CD14-positive monocyte (primary cell): ENCODE results near the gene SLC26A11. TPM values are rescaled to one million over a fixed set of nuclear protein-coding genes. Genes with fewer than 3 reads are reported as not detected.

Source experiments
- DNase-seq, 3 donors: peaks; one replicate each; pipeline ENCODE4 v3.0.0-alpha.2; 2011 to 2022
- H2AFZ ChIP-seq: 2 replicates; pipeline ENCODE4 v1.6.0; 2012; ENCODE audit warnings: mild to moderate bottlenecking, low read depth, low read length, inconsistent platforms; ENCODE audit not compliant: insufficient read depth, poor library complexity, severe bottlenecking
- H3K27ac ChIP-seq, 2 donors: 1 replicate in 1 of 2; 2 replicates in 1 of 2; pipeline ENCODE4 v1.5.1; 2012 to 2013; ENCODE audit warnings: low read length in 2 of 2, control low read depth in 1 of 2, inconsistent platforms in 1 of 2, low read depth in 1 of 2, mild to moderate bottlenecking in 1 of 2
- H3K27me3 ChIP-seq, 2 donors: one replicate each; pipeline versions ENCODE4 v1.6.0 to v1.6.1; 2011 to 2013; ENCODE audit warnings: low read length in 2 of 2; ENCODE audit not compliant: control insufficient read depth in 2 of 2, insufficient read depth in 2 of 2
- H3K36me3 ChIP-seq, 2 donors: replicated peaks in 1 of 2; 1 replicate in 1 of 2; 2 replicates in 1 of 2; pipeline versions ENCODE4 v1.5.1 to v1.6.1; 2012 to 2013; ENCODE audit warnings: low read length in 2 of 2, control low read depth in 1 of 2, inconsistent platforms in 1 of 2, mild to moderate bottlenecking in 1 of 2; ENCODE audit not compliant: insufficient read depth in 2 of 2, control insufficient read depth in 1 of 2
- H3K4me1 ChIP-seq, 2 donors: 1 replicate in 1 of 2; 2 replicates in 1 of 2; pipeline versions ENCODE4 v1.5.1 to v1.6.1; 2012 to 2013; ENCODE audit warnings: low read length in 2 of 2, control low read depth in 1 of 2, inconsistent platforms in 1 of 2, mild to moderate bottlenecking in 1 of 2, moderate library complexity in 1 of 2; ENCODE audit not compliant: insufficient read depth in 2 of 2, control insufficient read depth in 1 of 2
- H3K4me2 ChIP-seq: replicated peaks from 2 replicates; pipeline ENCODE3; 2012; ENCODE audit warnings: low read length, moderate library complexity, mild to moderate bottlenecking; ENCODE audit not compliant: poor library complexity, severe bottlenecking; ENCODE audit errors: extremely low read depth
- H3K4me3 ChIP-seq, 3 experiments: fragments of 200-600 bp in 1 of 3; sonication (generic) in 1 of 3; replicated peaks in 1 of 3; 1 replicate in 2 of 3; 2 replicates in 1 of 3; pipeline ENCODE4 v1.5.1; 2011 to 2013; ENCODE audit warnings: low read length in 3 of 3, mild to moderate bottlenecking in 3 of 3, control low read depth in 2 of 3, low read depth in 2 of 3, inconsistent platforms in 1 of 3, moderate library complexity in 1 of 3
- H3K79me2 ChIP-seq: 2 replicates; pipeline ENCODE4 v1.6.0; 2012; ENCODE audit warnings: mild to moderate bottlenecking, control low read depth, inconsistent platforms, low read length, moderate library complexity; ENCODE audit not compliant: insufficient read depth
- H3K9ac ChIP-seq: 2 replicates; pipeline ENCODE4 v1.6.0; 2017; ENCODE audit warnings: low read length, mild to moderate bottlenecking; ENCODE audit not compliant: insufficient read depth, poor library complexity, severe bottlenecking
- H3K9me3 ChIP-seq, 2 donors: replicated peaks in 1 of 2; 1 replicate in 1 of 2; 2 replicates in 1 of 2; pipeline versions ENCODE4 v1.5.1 to v1.6.1; 2012 to 2013; ENCODE audit warnings: low read length in 2 of 2, control low read depth in 1 of 2; ENCODE audit not compliant: control insufficient read depth in 1 of 2, insufficient read depth in 1 of 2
- H4K20me1 ChIP-seq: 2 replicates; pipeline ENCODE4 v1.6.0; 2012; ENCODE audit warnings: mild to moderate bottlenecking, low read length, control low read depth, moderate library complexity; ENCODE audit not compliant: insufficient read depth
- H3K27ac Mint-ChIP-seq, 7 donors: one replicate each; pipeline ENCODE4 v1.8.0; 2020; ENCODE audit warnings: mild to moderate bottlenecking in 7 of 7, mixed read lengths in 7 of 7, moderate library complexity in 6 of 7, inconsistent platforms in 2 of 7
- H3K27me3 Mint-ChIP-seq, 3 donors: one replicate each; pipeline ENCODE4 v1.8.0; 2021 to 2022; ENCODE audit warnings: low read depth in 3 of 3, mild to moderate bottlenecking in 3 of 3, mixed read lengths in 3 of 3, moderate library complexity in 3 of 3, inconsistent platforms in 1 of 3
- H3K36me3 Mint-ChIP-seq, 2 donors: one replicate each; pipeline ENCODE4 v1.8.0; 2020; ENCODE audit warnings: mixed read lengths in 2 of 2, inconsistent platforms in 1 of 2, mild to moderate bottlenecking in 1 of 2
- H3K4me1 Mint-ChIP-seq: one replicate; pipeline ENCODE4 v1.8.0; 2020; ENCODE audit warnings: mild to moderate bottlenecking, mixed read lengths
- H3K4me3 Mint-ChIP-seq, 2 donors: one replicate each; pipeline ENCODE4 v1.8.0; 2020; ENCODE audit warnings: mild to moderate bottlenecking in 2 of 2, mixed read lengths in 2 of 2, moderate library complexity in 1 of 2
- H3K9me3 Mint-ChIP-seq, 7 donors: one replicate each; pipeline ENCODE4 v1.8.0; 2020 to 2022; ENCODE audit warnings: mixed read lengths in 7 of 7, mild to moderate bottlenecking in 6 of 7, moderate library complexity in 6 of 7, inconsistent platforms in 2 of 7
- CTCF ChIP-seq: fragments of 200-600 bp; IDR thresholded peaks from one replicate; pipeline ENCODE4 v1.8.0; 2022; ENCODE audit warnings: antibody characterized with exemption, mild to moderate bottlenecking
- WGBS: methylation state at CpG from one replicate; pipeline ENCODE4 v1.1.5; 2013; ENCODE audit warnings: missing lambda C conversion rate; ENCODE audit not compliant: insufficient coverage; 5-methylcytosine and 5-hydroxymethylcytosine counted together
- intact Hi-C, 2 donors: fragments of 100-400 bp; cut with micrococcal nuclease; formaldehyde crosslinking; loops; one replicate each; pipeline versions ENCODE4 v1.15.0 to v1.15.1; 2023
- polyA plus RNA-seq, 3 donors: library from polyadenylated mRNA; depleted of rRNA in 1 of 3; unstranded in 2 of 3; stranded (reverse) in 1 of 3; fragments of 300-500 nt in 2 of 3; fragments of >200 nt in 1 of 3; fragmentation: Illumina TruSeq in 2 of 3; gene quantifications; 1 replicate in 2 of 3; 2 replicates in 1 of 3; pipeline ENCODE4 v1.2.3, GENCODE V29; 2012 to 2021

The SLC26A11 gene
- polyA plus RNA-seq, 3 donors = 1.8 to 29.7 (median 2.6) TPM

GRCh38 chr17:80212109-80212508 lies 8.1 kb upstream of the SLC26A11 start:
- Histone ChIP-seq H3K9me3 (no peaks in the 10 kb centered on the region), H3K27ac (peak overlapping the region; percentile 85 to 91), H3K9ac (peak overlapping the region; percentile 56), H3K4me1 (peaks cover 40 to 53% of the 10 kb centered on the region in 2 donors), H2AFZ (no peak overlapping the region), H3K36me3 (peaks cover 76 to 83% of the 10 kb centered on the region in 2 donors), H4K20me1 (peaks cover 88% of the 10 kb centered on the region), H3K79me2 (peaks cover 5% of the 10 kb centered on the region), H3K4me3 (peak overlapping the region in 1 of 3 experiments; percentile 16), H3K4me2 (peak overlapping the region; percentile 59), H3K27me3 (no peaks in the 10 kb centered on the region)
- Mint-ChIP-seq H3K9me3 (peaks cover 0 to 8% (median 2%) of the 10 kb centered on the region in 7 donors), H3K36me3 (peaks cover 71 to 94% of the 10 kb centered on the region in 2 donors), H3K4me1 (peaks cover 37% of the 10 kb centered on the region), H3K4me3 (no peak overlapping the region), H3K27ac (peak overlapping the region in 4 of 7 donors; percentile 88 to 94 (median 94)), H3K27me3 (peaks cover 6 to 22% (median 15%) of the 10 kb centered on the region in 3 donors)
- no peak for TF ChIP-seq CTCF
- DNase-seq = no peak
- 95% methylated on average over 21 of the region's 22 CpGs for WGBS
- intact Hi-C loops = loop anchor here (5.0 kb wide), 2 partner anchors 40 to 60 kb away; no protein-coding TSS in a partner anchor

- peaks cover 80 to 87% of the 10 kb centered on the region in 2 donors for H3K36me3 ChIP-seq
- H3K27ac Mint-ChIP-seq = peak overlapping the region; percentile 88 to 96 (median 93)
These were observed 7.7 kb upstream of the SLC26A11 start for GRCh38 chr17:80212511-80212910.

More at GRCh38 chr17:80212511-80212910, 7.7 kb upstream of the SLC26A11 start:
- no peak for TF ChIP-seq CTCF
- WGBS = 83% methylated on average over 9 of the region's 12 CpGs
- H3K4me2 ChIP-seq = peak overlapping the region; percentile 59
- H3K9me3 ChIP-seq = no peaks in the 10 kb centered on the region
- Mint-ChIP-seq H3K27me3 (peaks cover 8 to 26% (median 19%) of the 10 kb centered on the region in 3 donors), H3K4me3 (peak overlapping the region in 1 of 2 donors; percentile 65), H3K36me3 (peaks cover 75 to 94% of the 10 kb centered on the region in 2 donors), H3K4me1 (peaks cover 35% of the 10 kb centered on the region), H3K9me3 (peaks cover 0 to 8% (median 2%) of the 10 kb centered on the region in 7 donors)
- H3K9ac ChIP-seq = peak overlapping the region; percentile 56
- intact Hi-C loops = loop anchor here (5.0 kb wide), 2 partner anchors 40 to 60 kb away; no protein-coding TSS in a partner anchor
- H3K27ac ChIP-seq = peak overlapping the region; percentile 85 to 91
- peaks cover 9% of the 10 kb centered on the region for H3K79me2 ChIP-seq
- peaks cover 36 to 52% of the 10 kb centered on the region in 2 donors for H3K4me1 ChIP-seq
- peak in 1 of 3 donors; percentile 10 for DNase-seq
- no peaks in the 10 kb centered on the region for H3K27me3 ChIP-seq
- H2AFZ ChIP-seq = no peak overlapping the region
- peak overlapping the region in 1 of 3 experiments; percentile 16 for H3K4me3 ChIP-seq
- H4K20me1 ChIP-seq = peaks cover 91% of the 10 kb centered on the region
